Endodermal cell (in vitro differentiated cells): ENCODE results near the gene AGBL1. TPM values are rescaled to one million over a fixed set of nuclear protein-coding genes. Genes with fewer than 3 reads are reported as not detected.

Source experiments
- DNase-seq: peaks from one replicate; pipeline ENCODE4 v3.0.0-alpha.2; 2017
- H3K27ac ChIP-seq: 2 replicates; pipeline ENCODE4 v1.5.1; 2013; ENCODE audit warnings: mild to moderate bottlenecking, low read depth, low read length, moderate library complexity
- H3K27me3 ChIP-seq: 2 replicates; pipeline ENCODE4 v1.6.1; 2013; ENCODE audit warnings: mild to moderate bottlenecking, low read length, moderate library complexity; ENCODE audit not compliant: insufficient read depth, control insufficient read depth, poor library complexity, severe bottlenecking
- H3K36me3 ChIP-seq: 2 replicates; pipeline ENCODE4 v1.7.0; 2013; ENCODE audit warnings: mild to moderate bottlenecking, low read length, moderate library complexity; ENCODE audit not compliant: control insufficient read depth, insufficient read depth
- H3K4me1 ChIP-seq: one replicate; pipeline ENCODE4 v1.7.0; 2013; ENCODE audit warnings: low read length; ENCODE audit not compliant: control insufficient read depth, insufficient read depth
- H3K4me3 ChIP-seq: 2 replicates; pipeline ENCODE4 v1.5.1; 2013; ENCODE audit warnings: mild to moderate bottlenecking, low read length, moderate library complexity
- H3K9ac ChIP-seq: 2 replicates; pipeline ENCODE4 v1.6.1; 2013; ENCODE audit warnings: mild to moderate bottlenecking, low read length, moderate library complexity; ENCODE audit not compliant: poor library complexity, severe bottlenecking; ENCODE audit errors: extremely low read depth
- H3K9me3 ChIP-seq: 2 replicates; pipeline ENCODE4 v1.6.1; 2013; ENCODE audit warnings: mild to moderate bottlenecking, low read length, moderate library complexity; ENCODE audit not compliant: control insufficient read depth
- H3K27ac Mint-ChIP-seq: 2 replicates; pipeline ENCODE4 v1.8.0; 2020; ENCODE audit warnings: mixed read lengths
- H3K27me3 Mint-ChIP-seq: 2 replicates; pipeline ENCODE4 v1.8.0; 2021; ENCODE audit warnings: mild to moderate bottlenecking, mixed read lengths; ENCODE audit not compliant: insufficient read depth
- H3K36me3 Mint-ChIP-seq: 2 replicates; pipeline ENCODE4 v1.8.0; 2020; ENCODE audit warnings: low read depth, mixed read lengths
- H3K4me1 Mint-ChIP-seq: 2 replicates; pipeline ENCODE4 v1.8.0; 2020; ENCODE audit warnings: mixed read lengths
- H3K4me3 Mint-ChIP-seq: 2 replicates; pipeline ENCODE4 v1.8.0; 2020; ENCODE audit warnings: mild to moderate bottlenecking, moderate library complexity, mixed read lengths
- H3K9me3 Mint-ChIP-seq: 2 replicates; pipeline ENCODE4 v1.8.0; 2020; ENCODE audit warnings: mild to moderate bottlenecking, mixed read lengths
- CTCF ChIP-seq: fragments of 200-600 bp; sonication (generic); conservative IDR thresholded peaks from 2 replicates; pipeline ENCODE4 v1.5.0; 2021; ENCODE audit warnings: antibody characterized with exemption, mild to moderate bottlenecking
- WGBS, 2 experiments: methylation state at CpG; one replicate each; pipeline versions ENCODE4 v1.1.5 to v1.1.7; 2013; ENCODE audit warnings: missing lambda C conversion rate in 2 of 2, mixed read lengths in 1 of 2; ENCODE audit not compliant: insufficient coverage in 1 of 2, insufficient read length in 1 of 2; 5-methylcytosine and 5-hydroxymethylcytosine counted together
- total RNA-seq, 2 donors: library from RNA; stranded (reverse); fragmentation: NEBNext Ultra II Directional in 1 of 2; extraction: Animal tissue kit (Norgen Biotek cat#: 25700) in 1 of 2; gene quantifications; 2 replicates in 1 of 2; 3 replicates in 1 of 2; pipeline ENCODE4 v1.2.1, GENCODE V29; 2021

Gene AGBL1
- total RNA-seq, 2 donors from 2014 or later: 0.07 to 0.11 TPM

DNA sequence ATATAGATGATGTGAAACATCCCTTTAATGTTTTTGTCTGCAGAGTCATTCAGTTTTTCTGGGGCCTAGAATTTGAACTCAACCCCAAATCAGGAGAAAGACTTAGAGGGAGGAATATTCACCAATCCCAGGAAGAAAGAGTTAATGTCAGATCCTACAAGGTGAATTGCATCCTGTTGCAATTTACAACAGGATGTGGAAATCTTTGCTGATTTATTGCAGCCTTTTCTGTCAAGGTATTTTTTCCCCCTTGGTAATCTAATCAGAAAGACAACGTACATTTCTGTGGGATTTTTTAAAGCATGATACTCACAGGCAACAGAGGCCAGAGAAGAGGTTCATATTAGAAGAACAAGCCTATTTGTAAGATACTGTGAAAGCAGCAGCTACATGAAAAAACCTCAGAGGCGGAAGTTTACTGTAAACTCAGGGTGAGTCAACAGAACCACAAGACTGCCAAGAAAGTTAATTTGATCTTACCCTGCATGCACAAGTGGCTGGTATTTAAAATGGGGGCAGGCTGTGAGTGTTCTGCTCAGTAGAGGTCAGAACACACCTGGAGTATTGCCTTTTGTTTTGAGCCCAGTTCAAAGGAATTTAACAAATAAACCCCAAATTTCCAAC lies 531.9 kb downstream of the AGBL1 start:
- H3K36me3 Mint-ChIP-seq: no peaks in the 10 kb centered on the region
- H3K9ac ChIP-seq: no peak overlapping the region
- no peak overlapping the region for H3K27ac Mint-ChIP-seq
- H3K9me3 ChIP-seq: no peaks in the 10 kb centered on the region
- peaks cover 3% of the 10 kb centered on the region for H3K9me3 Mint-ChIP-seq
- peaks cover 10% of the 10 kb centered on the region for H3K4me1 Mint-ChIP-seq
- no peaks in the 10 kb centered on the region for H3K4me1 ChIP-seq
- no peak for DNase-seq
- no peak overlapping the region for H3K4me3 ChIP-seq
- H3K27me3 Mint-ChIP-seq: no peaks in the 10 kb centered on the region
- no peaks in the 10 kb centered on the region for H3K36me3 ChIP-seq
- no peak overlapping the region for H3K27ac ChIP-seq
- WGBS, 2 experiments: 90% methylated on average over 2 of the region's 2 CpGs; no CpG with 5 or more reads in 1 of the 2 experiments
- no peaks in the 10 kb centered on the region for H3K27me3 ChIP-seq
- no peak for TF ChIP-seq CTCF
- H3K4me3 Mint-ChIP-seq: no peak overlapping the region

GRCh38 chr15:86615411-86615810 lies 535.7 kb downstream of the AGBL1 start:
- Histone ChIP-seq H3K9me3 (no peaks in the 10 kb centered on the region), H3K27ac (no peak overlapping the region), H3K27me3 (no peaks in the 10 kb centered on the region), H3K9ac (no peak overlapping the region), H3K36me3 (no peaks in the 10 kb centered on the region), H3K4me1 (no peaks in the 10 kb centered on the region), H3K4me3 (no peak overlapping the region)
- H3K4me1 Mint-ChIP-seq: peaks cover 27% of the 10 kb centered on the region
- no peak for DNase-seq
- peaks cover 3% of the 10 kb centered on the region for H3K9me3 Mint-ChIP-seq
- H3K36me3 Mint-ChIP-seq: no peaks in the 10 kb centered on the region
- H3K27ac Mint-ChIP-seq: no peak overlapping the region
- H3K27me3 Mint-ChIP-seq: peaks cover 2% of the 10 kb centered on the region
- WGBS, 2 experiments: 93 to 100% methylated on average over 3 of the region's 3 CpGs
- no peak for TF ChIP-seq CTCF
- no peak overlapping the region for H3K4me3 Mint-ChIP-seq

DNA sequence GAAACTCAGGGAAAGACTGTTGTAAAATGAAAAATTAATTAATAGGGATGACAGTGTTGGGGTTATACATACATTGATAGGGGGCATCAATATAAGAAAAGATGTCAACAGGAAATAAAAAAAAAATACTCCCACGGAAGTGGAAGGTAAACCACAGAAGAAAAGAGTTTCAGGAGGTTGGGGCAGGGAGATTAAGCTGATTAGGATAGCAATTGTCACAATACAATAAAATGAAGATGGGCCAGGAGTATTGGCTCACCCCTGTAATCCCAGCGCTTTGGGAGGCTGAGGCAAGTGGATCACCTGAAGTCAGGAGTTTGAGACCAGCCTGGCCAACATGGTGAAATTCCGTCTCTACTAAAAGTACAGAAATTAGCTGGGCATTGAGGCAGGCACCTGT lies 536.1 kb downstream of the AGBL1 start:
- Histone ChIP-seq H3K27me3 (no peaks in the 10 kb centered on the region), H3K36me3 (no peaks in the 10 kb centered on the region), H3K4me3 (no peak overlapping the region), H3K9ac (no peak overlapping the region), H3K9me3 (no peaks in the 10 kb centered on the region), H3K27ac (no peak overlapping the region), H3K4me1 (no peaks in the 10 kb centered on the region)
- Mint-ChIP-seq H3K27me3 (peaks cover 2% of the 10 kb centered on the region), H3K4me1 (peaks cover 28% of the 10 kb centered on the region), H3K36me3 (no peaks in the 10 kb centered on the region), H3K9me3 (peaks cover 3% of the 10 kb centered on the region), H3K4me3 (no peak overlapping the region), H3K27ac (no peak overlapping the region)
- no peak for TF ChIP-seq CTCF
- DNase-seq: no peak
- WGBS, 2 experiments: 93 to 100% methylated on average over 3 of the region's 3 CpGs
